OCI-LY7 (cell line): ENCODE results near the gene RPL22.

Experiments used
- CTCF ChIP-seq: fragments of 200-600 bp; sonication (generic); conservative IDR thresholded peaks from 2 replicates; pipeline ENCODE4 v1.5.1; 2014; ENCODE audit warnings: mild to moderate bottlenecking, antibody characterized with exemption, low read length, moderate library complexity, mixed read lengths
- EZH2phosphoT487 ChIP-seq: fragments of 200-600 bp; sonication (generic); IDR thresholded peaks from 2 replicates; pipeline ENCODE4 v1.6.1; 2018; ENCODE audit warnings: low read depth, borderline replicate concordance, mild to moderate bottlenecking, mixed run types, antibody characterized with exemption, low read length, moderate library complexity, mixed read lengths

GRCh38 chr1:6202256-6202655, 2.9 kb upstream of the RPL22 start:
- TF ChIP-seq CTCF (no peak), EZH2phosphoT487 (no peak)
